Measurements from ENCODE around the gene MYH6.
"Not testable (repeated sequence)": the region's sequence is repeated elsewhere in the genome, so short reads cannot be mapped to it uniquely, and the experiment has no call there.

MYH6 gene

DNA sequence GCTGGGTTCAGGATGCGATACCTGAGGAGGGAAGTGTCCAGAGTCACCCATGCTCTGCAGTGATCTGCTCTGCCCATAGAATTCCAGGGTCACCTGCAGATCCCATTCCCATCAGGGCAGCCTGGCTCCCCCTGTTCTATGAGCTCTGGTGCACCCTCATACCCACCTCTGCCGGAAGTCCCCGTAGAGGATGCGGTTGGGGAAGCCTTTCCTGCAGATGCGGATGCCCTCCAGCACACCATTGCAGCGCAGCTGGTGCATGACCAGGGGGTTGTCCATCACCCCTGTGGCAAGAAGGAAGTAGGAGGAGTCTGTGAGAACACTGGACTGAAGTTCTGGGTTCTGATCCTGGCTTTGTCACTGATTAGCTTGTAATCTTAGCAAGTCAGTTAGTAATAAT, 17.7 kb upstream of the MYH6 start:
- not testable (repeated sequence) for H3K4ac ChIP-seq (ENCODE audit: low read depth, low read length); H3K4me2 ChIP-seq (ENCODE audit: low read length); H3K4me1 ChIP-seq (ENCODE audit: control insufficient read depth in 1 of 2, insufficient read depth in 2 of 2, low read length in 2 of 2); H2AFZ ChIP-seq (ENCODE audit: insufficient read depth, low read length, poor library complexity); H4K12ac ChIP-seq (ENCODE audit: low read depth, low read length); H3K14ac ChIP-seq (ENCODE audit: low read length); H3K9ac ChIP-seq (ENCODE audit: low read length); DNase-seq; H3K27me3 ChIP-seq (ENCODE audit: insufficient read depth, low read length); H4K8ac ChIP-seq (ENCODE audit: low read depth, low read length); H3K4me3 ChIP-seq (ENCODE audit: low read depth, low read length); H2AK5ac ChIP-seq (ENCODE audit: low read length); H2BK5ac ChIP-seq (ENCODE audit: low read depth, low read length, poor library complexity); H3K79me2 ChIP-seq (ENCODE audit: control insufficient read depth, insufficient read depth, low read length, poor library complexity); H3K9me3 ChIP-seq (ENCODE audit: insufficient read depth, low read depth, low read length); H3K79me1 ChIP-seq (ENCODE audit: low read length); H3K23ac ChIP-seq (ENCODE audit: low read length); H3K18ac ChIP-seq (ENCODE audit: low read length); H4K91ac ChIP-seq (ENCODE audit: low read depth, low read length); H3K27ac ChIP-seq (ENCODE audit: low read depth, low read length); H2BK120ac ChIP-seq (ENCODE audit: insufficient read depth, low read length, poor library complexity); H2BK12ac ChIP-seq (ENCODE audit: low read length); H3K36me3 ChIP-seq (ENCODE audit: control insufficient read depth in 1 of 2, insufficient read depth in 2 of 2, low read length in 2 of 2)
- no CpG with 5 or more reads among the region's 6 CpGs for WGBS (ENCODE audit: extremely low coverage, insufficient coverage, insufficient read length)

DNA sequence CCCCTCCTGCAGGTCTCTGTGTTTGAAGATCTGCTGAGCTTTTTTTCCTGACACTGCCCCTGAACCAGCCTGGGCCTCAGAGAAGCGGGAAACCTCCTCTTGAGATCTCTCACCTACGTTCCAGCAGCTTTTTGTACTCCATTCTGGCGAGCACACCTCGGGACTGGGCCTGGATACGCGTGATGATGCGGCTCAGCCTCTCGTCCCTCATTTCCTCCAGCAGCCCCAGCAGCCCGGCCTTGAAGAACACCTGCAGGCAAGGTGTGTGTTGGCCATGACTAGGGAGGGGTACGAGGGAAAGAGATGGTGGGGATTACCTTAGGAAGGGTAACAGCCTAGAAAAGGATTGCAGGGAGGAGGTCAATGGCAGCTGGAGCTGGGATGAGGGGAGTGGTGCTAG, 17.1 kb upstream of the MYH6 start:
- H2AFZ ChIP-seq (ENCODE audit: insufficient read depth, low read length, poor library complexity) = no peak overlapping the region
- peaks cover 4% of the 10 kb centered on the region for H3K9me3 ChIP-seq (ENCODE audit: insufficient read depth, low read depth, low read length)
- WGBS (ENCODE audit: extremely low coverage, insufficient coverage, insufficient read length) = no CpG with 5 or more reads among the region's 10 CpGs

GRCh38 chr14:23423657-23424056, 15.6 kb upstream of the MYH6 start:
- Histone ChIP-seq H2BK120ac (ENCODE audit: insufficient read depth, low read length, poor library complexity) (no peak overlapping the region), H3K27ac (ENCODE audit: low read depth, low read length) (no peak overlapping the region), H3K14ac (ENCODE audit: low read length) (no peak overlapping the region), H3K4me1 (ENCODE audit: control insufficient read depth in 1 of 2, insufficient read depth in 2 of 2, low read length in 2 of 2) (no peaks in the 10 kb centered on the region), H3K18ac (ENCODE audit: low read length) (no peak overlapping the region), H3K79me2 (ENCODE audit: control insufficient read depth, insufficient read depth, low read length, poor library complexity) (no peaks in the 10 kb centered on the region), H3K9me3 (ENCODE audit: insufficient read depth, low read depth, low read length) (peaks cover 4% of the 10 kb centered on the region), H4K91ac (ENCODE audit: low read depth, low read length) (no peak overlapping the region), H3K79me1 (ENCODE audit: low read length) (no peaks in the 10 kb centered on the region), H2BK5ac (ENCODE audit: low read depth, low read length, poor library complexity) (no peak overlapping the region), H2BK12ac (ENCODE audit: low read length) (no peak overlapping the region), H2AFZ (ENCODE audit: insufficient read depth, low read length, poor library complexity) (no peak overlapping the region), H3K27me3 (ENCODE audit: insufficient read depth, low read length) (no peaks in the 10 kb centered on the region), H3K9ac (ENCODE audit: low read length) (no peak overlapping the region), H3K23ac (ENCODE audit: low read length) (no peak overlapping the region), H4K12ac (ENCODE audit: low read depth, low read length) (no peak overlapping the region), H3K4ac (ENCODE audit: low read depth, low read length) (no peak overlapping the region), H4K8ac (ENCODE audit: low read depth, low read length) (no peak overlapping the region), H2AK5ac (ENCODE audit: low read length) (no peak overlapping the region), H3K36me3 (ENCODE audit: control insufficient read depth in 1 of 2, insufficient read depth in 2 of 2, low read length in 2 of 2) (no peaks in the 10 kb centered on the region), H3K4me2 (ENCODE audit: low read length) (no peak overlapping the region), H3K4me3 (ENCODE audit: low read depth, low read length) (no peak overlapping the region)
- WGBS (ENCODE audit: extremely low coverage, insufficient coverage, insufficient read length) = no CpG with 5 or more reads among the region's 6 CpGs
- no peak for DNase-seq

More for the DNA sequence above, 17.1 kb upstream of the MYH6 start:
- Histone ChIP-seq H2BK5ac (ENCODE audit: low read depth, low read length, poor library complexity) (no peak overlapping the region), H3K27ac (ENCODE audit: low read depth, low read length) (no peak overlapping the region), H3K27me3 (ENCODE audit: insufficient read depth, low read length) (no peaks in the 10 kb centered on the region), H3K79me2 (ENCODE audit: control insufficient read depth, insufficient read depth, low read length, poor library complexity) (no peaks in the 10 kb centered on the region), H4K12ac (ENCODE audit: low read depth, low read length) (no peak overlapping the region), H2AK5ac (ENCODE audit: low read length) (no peak overlapping the region), H2BK12ac (ENCODE audit: low read length) (no peak overlapping the region), H3K36me3 (ENCODE audit: control insufficient read depth in 1 of 2, insufficient read depth in 2 of 2, low read length in 2 of 2) (no peaks in the 10 kb centered on the region), H3K4me3 (ENCODE audit: low read depth, low read length) (no peak overlapping the region), H3K9ac (ENCODE audit: low read length) (no peak overlapping the region), H3K4ac (ENCODE audit: low read depth, low read length) (no peak overlapping the region), H4K8ac (ENCODE audit: low read depth, low read length) (no peak overlapping the region), H3K18ac (ENCODE audit: low read length) (no peak overlapping the region), H4K91ac (ENCODE audit: low read depth, low read length) (no peak overlapping the region), H3K4me1 (ENCODE audit: control insufficient read depth in 1 of 2, insufficient read depth in 2 of 2, low read length in 2 of 2) (no peaks in the 10 kb centered on the region), H3K79me1 (ENCODE audit: low read length) (no peaks in the 10 kb centered on the region), H2BK120ac (ENCODE audit: insufficient read depth, low read length, poor library complexity) (no peak overlapping the region), H3K4me2 (ENCODE audit: low read length) (no peak overlapping the region), H3K14ac (ENCODE audit: low read length) (no peak overlapping the region), H3K23ac (ENCODE audit: low read length) (no peak overlapping the region)
- no peak for DNase-seq

DNA sequence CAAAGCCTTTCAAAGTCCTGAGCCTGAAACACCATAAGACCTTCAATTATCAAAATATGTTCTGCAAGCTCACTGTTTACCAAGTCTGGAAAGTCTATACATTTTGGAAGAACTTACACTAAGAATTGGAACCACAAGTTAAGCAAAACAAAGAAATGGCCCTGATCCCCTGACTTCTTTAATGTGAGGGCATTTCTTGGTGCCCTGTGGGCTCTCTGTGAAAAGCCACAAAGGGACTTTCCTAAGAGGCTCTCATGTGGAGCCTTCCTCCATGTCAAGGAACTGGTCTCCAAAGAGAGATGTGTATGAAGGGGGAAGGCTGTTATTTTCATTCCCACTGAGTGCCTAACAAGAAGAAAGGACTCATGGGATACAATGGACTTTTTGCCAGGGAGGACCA, 13.5 kb upstream of the MYH6 start:
- H3K27me3 ChIP-seq (ENCODE audit: insufficient read depth, low read length) = no peaks in the 10 kb centered on the region
- no peaks in the 10 kb centered on the region for H3K79me1 ChIP-seq (ENCODE audit: low read length)
- H3K9me3 ChIP-seq (ENCODE audit: insufficient read depth, low read depth, low read length) = peaks cover 2% of the 10 kb centered on the region
- no peak overlapping the region for H3K27ac ChIP-seq (ENCODE audit: low read depth, low read length)
- no peak overlapping the region for H2BK12ac ChIP-seq (ENCODE audit: low read length)
- no peak overlapping the region for H3K23ac ChIP-seq (ENCODE audit: low read length)
- no peak overlapping the region for H3K4ac ChIP-seq (ENCODE audit: low read depth, low read length)
- H4K91ac ChIP-seq (ENCODE audit: low read depth, low read length) = no peak overlapping the region
- H3K4me2 ChIP-seq (ENCODE audit: low read length) = no peak overlapping the region
- H3K4me3 ChIP-seq (ENCODE audit: low read depth, low read length) = no peak overlapping the region
- no peak overlapping the region for H3K18ac ChIP-seq (ENCODE audit: low read length)
- no peak overlapping the region for H4K8ac ChIP-seq (ENCODE audit: low read depth, low read length)
- no peak overlapping the region for H3K14ac ChIP-seq (ENCODE audit: low read length)
- H3K79me2 ChIP-seq (ENCODE audit: control insufficient read depth, insufficient read depth, low read length, poor library complexity) = no peaks in the 10 kb centered on the region
- no peaks in the 10 kb centered on the region for H3K36me3 ChIP-seq (ENCODE audit: control insufficient read depth in 1 of 2, insufficient read depth in 2 of 2, low read length in 2 of 2)
- H4K12ac ChIP-seq (ENCODE audit: low read depth, low read length) = no peak overlapping the region
- no peak for DNase-seq
- H2AFZ ChIP-seq (ENCODE audit: insufficient read depth, low read length, poor library complexity) = no peak overlapping the region
- no peak overlapping the region for H2BK120ac ChIP-seq (ENCODE audit: insufficient read depth, low read length, poor library complexity)
- H3K4me1 ChIP-seq (ENCODE audit: control insufficient read depth in 1 of 2, insufficient read depth in 2 of 2, low read length in 2 of 2) = no peaks in the 10 kb centered on the region
- H3K9ac ChIP-seq (ENCODE audit: low read length) = no peak overlapping the region
- no peak overlapping the region for H2BK5ac ChIP-seq (ENCODE audit: low read depth, low read length, poor library complexity)
- no peak overlapping the region for H2AK5ac ChIP-seq (ENCODE audit: low read length)

GRCh38 chr14:23419646-23420045, 11.6 kb upstream of the MYH6 start:
- not testable (repeated sequence) for H3K4me3 ChIP-seq (ENCODE audit: low read depth, low read length); H2AK5ac ChIP-seq (ENCODE audit: low read length); H3K18ac ChIP-seq (ENCODE audit: low read length); H3K4me1 ChIP-seq (ENCODE audit: control insufficient read depth in 1 of 2, insufficient read depth in 2 of 2, low read length in 2 of 2); H3K27ac ChIP-seq (ENCODE audit: low read depth, low read length); H4K91ac ChIP-seq (ENCODE audit: low read depth, low read length); H3K27me3 ChIP-seq (ENCODE audit: insufficient read depth, low read length); H3K9ac ChIP-seq (ENCODE audit: low read length); H3K4ac ChIP-seq (ENCODE audit: low read depth, low read length); H3K79me1 ChIP-seq (ENCODE audit: low read length); H3K14ac ChIP-seq (ENCODE audit: low read length); H4K8ac ChIP-seq (ENCODE audit: low read depth, low read length); H3K36me3 ChIP-seq (ENCODE audit: control insufficient read depth in 1 of 2, insufficient read depth in 2 of 2, low read length in 2 of 2); H3K23ac ChIP-seq (ENCODE audit: low read length); H3K9me3 ChIP-seq (ENCODE audit: insufficient read depth, low read depth, low read length); H2BK12ac ChIP-seq (ENCODE audit: low read length); H2BK120ac ChIP-seq (ENCODE audit: insufficient read depth, low read length, poor library complexity); H2BK5ac ChIP-seq (ENCODE audit: low read depth, low read length, poor library complexity); H3K4me2 ChIP-seq (ENCODE audit: low read length); H2AFZ ChIP-seq (ENCODE audit: insufficient read depth, low read length, poor library complexity); DNase-seq; H3K79me2 ChIP-seq (ENCODE audit: control insufficient read depth, insufficient read depth, low read length, poor library complexity); H4K12ac ChIP-seq (ENCODE audit: low read depth, low read length)
- WGBS (ENCODE audit: extremely low coverage, insufficient coverage, insufficient read length) = 100% methylated on average over 1 of the region's 17 CpGs

All from trophoblast cell (in vitro differentiated cells and primary cell).